IPS-15b (cell line): ENCODE data around the gene ATP9B.

Experiments used
- H3K27me3 ChIP-seq: one replicate; pipeline ENCODE4 v1.6.1; 2013; ENCODE audit warnings: low read length; ENCODE audit not compliant: control insufficient read depth, insufficient read depth
- H3K36me3 ChIP-seq: one replicate; pipeline ENCODE4 v1.6.1; 2013; ENCODE audit warnings: low read length; ENCODE audit not compliant: control insufficient read depth, insufficient read depth
- H3K4me1 ChIP-seq: one replicate; pipeline ENCODE4 v1.6.1; 2013; ENCODE audit warnings: mild to moderate bottlenecking, low read length; ENCODE audit not compliant: control insufficient read depth, insufficient read depth
- H3K4me3 ChIP-seq: one replicate; pipeline ENCODE4 v1.5.1; 2013; ENCODE audit warnings: low read depth, low read length
- H3K9ac ChIP-seq: one replicate; pipeline ENCODE4 v1.6.1; 2013; ENCODE audit warnings: low read depth, mild to moderate bottlenecking, low read length
- H3K9me3 ChIP-seq: one replicate; pipeline ENCODE4 v1.6.1; 2013; ENCODE audit warnings: mild to moderate bottlenecking, low read length; ENCODE audit not compliant: control insufficient read depth, insufficient read depth

Gene ATP9B

DNA sequence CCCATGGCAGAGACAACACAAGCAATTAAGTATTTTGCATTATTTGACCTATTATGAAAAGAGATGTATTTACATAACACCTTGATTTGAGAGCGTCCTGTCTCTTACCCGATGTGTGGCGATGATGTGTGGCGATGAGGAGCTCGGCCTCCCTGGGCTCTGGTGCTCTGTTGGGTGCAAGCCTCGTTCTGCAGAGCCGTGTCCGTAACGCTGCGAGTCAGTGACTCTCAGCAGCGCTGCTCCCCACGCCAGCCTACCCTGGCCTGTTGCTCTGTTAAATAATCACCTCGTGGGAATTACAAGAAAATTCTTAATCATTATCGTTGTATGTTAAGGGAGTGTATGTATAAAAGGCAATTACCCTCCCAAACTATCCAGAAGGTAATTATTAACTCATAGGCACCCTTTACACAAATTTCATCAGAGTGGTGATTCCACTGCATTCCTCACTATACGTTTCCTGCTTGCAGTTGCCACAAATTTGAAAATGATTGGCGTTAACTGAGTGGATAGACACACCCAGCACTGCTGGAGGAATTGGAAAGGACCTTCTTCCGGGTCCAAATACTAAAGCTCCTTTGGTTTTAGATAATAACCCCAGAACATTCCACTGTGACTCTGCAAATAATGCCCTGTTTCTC, 274.5 kb downstream of the ATP9B start:
- Histone ChIP-seq H3K9ac (no peak overlapping the region), H3K4me3 (no peak overlapping the region), H3K9me3 (no peaks in the 10 kb centered on the region), H3K36me3 (peaks cover 23% of the 10 kb centered on the region), H3K27me3 (no peaks in the 10 kb centered on the region), H3K4me1 (no peaks in the 10 kb centered on the region)

DNA sequence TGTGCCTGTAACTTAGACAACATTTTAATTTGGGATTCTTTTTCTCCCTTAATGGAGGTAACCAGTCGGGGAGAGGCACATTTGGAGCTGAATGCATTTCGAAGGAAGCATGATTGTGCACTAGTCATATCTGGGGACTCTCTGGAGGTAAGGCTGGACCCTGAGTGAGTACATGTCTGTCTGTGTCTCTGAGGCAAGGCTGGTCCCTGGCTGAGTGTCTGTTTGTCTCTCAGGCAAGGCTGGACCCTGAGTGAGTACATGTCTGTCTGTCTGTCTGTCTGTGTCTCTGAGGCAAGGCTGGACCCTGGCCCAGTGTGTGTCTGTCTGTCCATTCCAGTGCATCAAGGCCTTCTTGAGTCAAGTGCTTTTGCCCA, 275.0 kb downstream of the ATP9B start:
- Histone ChIP-seq H3K27me3 (no peaks in the 10 kb centered on the region), H3K4me3 (no peak overlapping the region), H3K9ac (no peak overlapping the region), H3K9me3 (no peaks in the 10 kb centered on the region), H3K4me1 (no peaks in the 10 kb centered on the region), H3K36me3 (peaks cover 23% of the 10 kb centered on the region)

- peaks cover 23% of the 10 kb centered on the region for H3K36me3 ChIP-seq
- H3K4me3 ChIP-seq, result no peak overlapping the region
- no peaks in the 10 kb centered on the region for H3K4me1 ChIP-seq
- no peaks in the 10 kb centered on the region for H3K9me3 ChIP-seq
- H3K27me3 ChIP-seq, result no peaks in the 10 kb centered on the region
- no peak overlapping the region for H3K9ac ChIP-seq
Observed at GRCh38 chr18:79345366-79345765, 276.2 kb downstream of the ATP9B start.

GRCh38 chr18:79345981-79346380, 276.8 kb downstream of the ATP9B start:
- no peak overlapping the region for H3K4me3 ChIP-seq
- H3K9me3 ChIP-seq, result no peaks in the 10 kb centered on the region
- peaks cover 23% of the 10 kb centered on the region for H3K36me3 ChIP-seq
- no peak overlapping the region for H3K9ac ChIP-seq
- no peaks in the 10 kb centered on the region for H3K4me1 ChIP-seq
- H3K27me3 ChIP-seq, result no peaks in the 10 kb centered on the region

DNA sequence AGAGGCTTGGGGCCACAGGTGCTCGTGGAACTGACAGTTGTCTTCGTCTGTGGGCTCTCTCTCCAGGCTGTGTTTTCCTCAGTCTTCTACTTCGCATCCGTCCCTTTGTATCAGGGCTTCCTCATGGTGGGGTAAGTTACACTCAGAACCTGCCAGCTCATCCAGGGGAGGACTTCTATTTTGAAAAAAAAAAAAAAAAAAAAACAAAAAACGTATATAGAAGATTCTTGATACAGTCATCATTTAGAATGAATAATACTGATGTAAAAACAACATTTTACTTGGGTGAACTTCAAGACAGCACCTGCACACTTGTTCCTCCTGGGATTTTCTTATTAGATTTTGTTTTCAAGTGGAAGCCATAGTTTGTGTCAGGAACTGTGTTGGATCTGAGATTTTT, 278.9 kb downstream of the ATP9B start:
- no peaks in the 10 kb centered on the region for H3K4me1 ChIP-seq
- H3K4me3 ChIP-seq, result no peak overlapping the region
- H3K36me3 ChIP-seq, result peaks cover 23% of the 10 kb centered on the region
- H3K27me3 ChIP-seq, result no peaks in the 10 kb centered on the region
- H3K9me3 ChIP-seq, result no peaks in the 10 kb centered on the region
- no peak overlapping the region for H3K9ac ChIP-seq

GRCh38 chr18:79352432-79352831, 283.2 kb downstream of the ATP9B start:
- H3K9ac ChIP-seq, result no peak overlapping the region
- no peaks in the 10 kb centered on the region for H3K27me3 ChIP-seq
- H3K9me3 ChIP-seq, result no peaks in the 10 kb centered on the region
- H3K4me1 ChIP-seq, result no peaks in the 10 kb centered on the region
- H3K36me3 ChIP-seq, result peaks cover 2% of the 10 kb centered on the region
- no peak overlapping the region for H3K4me3 ChIP-seq

- no peak overlapping the region for H3K4me3 ChIP-seq
- H3K4me1 ChIP-seq, result no peaks in the 10 kb centered on the region
- H3K9ac ChIP-seq, result no peak overlapping the region
- H3K27me3 ChIP-seq, result no peaks in the 10 kb centered on the region
- no peaks in the 10 kb centered on the region for H3K36me3 ChIP-seq
- H3K9me3 ChIP-seq, result no peaks in the 10 kb centered on the region
Observed at GRCh38 chr18:79353267-79353666, 284.1 kb downstream of the ATP9B start.

- H3K9me3 ChIP-seq, result no peaks in the 10 kb centered on the region
- H3K36me3 ChIP-seq, result no peaks in the 10 kb centered on the region
- no peaks in the 10 kb centered on the region for H3K4me1 ChIP-seq
- no peak overlapping the region for H3K4me3 ChIP-seq
- H3K27me3 ChIP-seq, result no peaks in the 10 kb centered on the region
- no peak overlapping the region for H3K9ac ChIP-seq
Observed at GRCh38 chr18:79354350-79354749, 285.2 kb downstream of the ATP9B start.

DNA sequence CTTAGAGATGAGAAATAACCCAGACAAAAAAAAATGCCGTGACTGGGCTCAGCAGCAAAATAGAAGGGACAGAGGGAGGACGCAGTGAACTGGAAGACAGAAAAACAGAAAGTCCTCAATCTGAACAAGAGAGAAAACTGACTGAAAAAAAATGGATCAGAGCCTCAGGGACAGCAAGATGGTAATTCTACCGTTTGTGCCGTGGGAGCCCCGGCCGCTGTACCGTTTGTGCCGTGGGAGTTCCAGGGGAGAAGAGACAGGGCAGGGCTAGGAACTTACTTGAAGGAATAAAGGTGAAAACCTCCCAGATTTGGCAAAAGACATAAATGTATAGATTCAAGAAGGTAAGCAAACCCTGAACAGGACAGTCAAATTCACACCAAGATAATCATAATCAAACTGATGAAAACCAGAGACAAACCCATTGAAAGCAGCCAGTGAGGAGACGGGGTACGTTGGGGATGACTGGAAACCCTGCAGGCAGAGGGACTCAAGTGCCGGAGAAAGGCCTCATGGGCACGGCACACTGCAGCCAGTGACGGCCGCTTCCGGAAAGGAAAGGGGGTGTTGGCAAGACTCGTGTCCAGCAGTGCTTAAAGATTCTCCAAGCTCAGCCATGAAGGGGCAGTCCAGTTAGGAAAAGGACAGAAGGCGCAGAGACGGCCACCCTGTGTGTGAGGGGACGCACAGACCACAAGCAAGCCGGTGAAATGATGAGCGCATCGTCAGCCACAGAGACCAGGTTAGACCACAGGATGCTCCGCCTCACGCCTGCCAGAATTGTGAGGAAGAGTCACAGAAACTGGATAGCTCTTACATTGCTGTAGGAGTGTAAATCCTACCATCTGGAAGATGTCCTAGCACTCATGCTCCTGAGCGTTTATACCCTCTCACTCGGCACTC, 286.5 kb downstream of the ATP9B start:
- Histone ChIP-seq H3K27me3 (no peaks in the 10 kb centered on the region), H3K9ac (no peak overlapping the region), H3K4me3 (no peak overlapping the region), H3K36me3 (peaks cover 1% of the 10 kb centered on the region), H3K9me3 (no peaks in the 10 kb centered on the region), H3K4me1 (no peaks in the 10 kb centered on the region)

- H3K9me3 ChIP-seq, result no peaks in the 10 kb centered on the region
- peaks cover 6% of the 10 kb centered on the region for H3K36me3 ChIP-seq
- no peaks in the 10 kb centered on the region for H3K27me3 ChIP-seq
- no peaks in the 10 kb centered on the region for H3K4me1 ChIP-seq
- no peak overlapping the region for H3K4me3 ChIP-seq
- no peak overlapping the region for H3K9ac ChIP-seq
Observed at GRCh38 chr18:79356435-79356834, 287.2 kb downstream of the ATP9B start.

- no peaks in the 10 kb centered on the region for H3K4me1 ChIP-seq
- H3K9me3 ChIP-seq, result no peaks in the 10 kb centered on the region
- H3K27me3 ChIP-seq, result no peaks in the 10 kb centered on the region
- H3K4me3 ChIP-seq, result no peak overlapping the region
- no peak overlapping the region for H3K9ac ChIP-seq
- H3K36me3 ChIP-seq, result peaks cover 6% of the 10 kb centered on the region
Observed at GRCh38 chr18:79360933-79361332, 291.7 kb downstream of the ATP9B start.
